KBM-7 (cell line): ENCODE measurements around the gene FANCL.
"Not testable (repeated sequence)": the region's sequence is repeated elsewhere in the genome, so short reads cannot be mapped to it uniquely, and the experiment has no call there.

Experiments
- DNase-seq: peaks from one replicate; pipeline ENCODE4 v3.0.0-alpha.2; 2015
- in situ Hi-C: fragments of 300-500 bp; cut with MboI; formaldehyde crosslinking; loops from 2 replicates; pipeline ENCODE4 v1.14.3; 2020; ENCODE audit warnings: low sequenced_read_pairs, low pct_unique_long_range_greater_than_20kb, mixed read lengths

Gene FANCL

DNA sequence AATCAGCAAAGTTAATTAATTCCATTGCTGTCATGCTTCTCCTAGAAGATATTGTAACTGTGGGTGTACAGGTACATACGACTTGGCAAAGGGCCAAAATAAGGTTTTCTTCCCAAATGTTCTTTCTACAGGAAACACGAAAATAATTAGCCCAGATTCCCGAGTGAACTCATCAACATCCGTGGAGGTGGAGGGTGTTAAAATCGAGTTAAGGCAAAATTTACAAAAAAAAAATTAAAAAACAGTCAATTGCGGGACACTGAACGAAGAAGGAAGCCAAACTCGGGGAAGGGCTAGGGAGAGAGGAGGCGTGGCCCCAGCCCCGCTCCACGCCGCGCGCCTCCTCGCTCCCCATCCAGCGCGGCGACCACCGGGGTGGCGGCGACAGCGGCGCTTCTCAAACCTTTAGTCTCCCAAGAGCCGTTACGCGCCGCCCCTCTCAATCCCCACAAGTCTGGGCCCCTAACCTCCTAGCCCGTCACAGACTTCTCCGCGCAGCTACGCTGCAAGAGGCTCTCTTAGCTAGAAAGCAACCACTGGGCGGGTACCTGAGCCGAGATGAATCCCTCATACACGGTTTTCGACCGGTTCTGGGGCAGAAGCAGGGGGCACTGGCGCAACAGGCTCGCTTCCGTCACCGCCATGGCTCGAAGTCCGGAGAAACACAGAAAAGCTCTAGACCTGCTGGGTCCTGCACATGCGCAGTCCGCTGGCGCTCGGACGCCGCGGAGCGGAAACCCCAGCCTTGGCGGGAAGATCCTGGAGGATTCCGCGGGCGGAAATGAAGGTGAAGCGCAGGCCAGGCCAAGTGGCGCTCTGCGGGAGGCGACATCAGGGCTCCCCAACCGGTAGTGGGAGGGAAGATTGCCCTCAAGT, at the start of gene FANCL:
Gene FANCL (minus strand): TSS at position 656 of the 876 bp plus-strand sequence. CDS start 12 bp downstream, at position 644.
- in situ Hi-C loops = no loop called here
- DNase-seq = peak; percentile 89

- in situ Hi-C loops = no loop called here
- no peak for DNase-seq
Observed at GRCh38 chr2:58289029-58289428, 47.9 kb upstream of the FANCL start.

DNA sequence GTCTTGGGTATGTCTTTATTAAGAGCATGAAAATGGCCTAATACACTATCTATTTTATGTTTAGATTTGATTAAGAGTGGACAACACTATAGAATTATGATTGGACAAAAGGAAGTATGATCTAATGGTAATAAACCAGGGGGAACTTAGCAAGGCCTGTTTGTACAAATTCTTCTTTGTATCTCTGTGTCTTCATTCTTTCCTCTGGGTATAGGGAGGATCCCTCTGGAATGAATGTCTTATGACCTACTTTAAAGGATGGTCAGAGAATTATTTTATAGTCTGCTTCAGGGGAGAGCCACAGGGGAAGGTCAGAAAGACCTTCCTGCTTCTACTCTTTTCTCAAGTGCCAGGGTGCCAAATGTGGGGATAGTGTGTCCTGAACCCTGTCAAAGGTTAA, 42.8 kb upstream of the FANCL start:
- in situ Hi-C loops = no loop called here
- no peak for DNase-seq

DNA sequence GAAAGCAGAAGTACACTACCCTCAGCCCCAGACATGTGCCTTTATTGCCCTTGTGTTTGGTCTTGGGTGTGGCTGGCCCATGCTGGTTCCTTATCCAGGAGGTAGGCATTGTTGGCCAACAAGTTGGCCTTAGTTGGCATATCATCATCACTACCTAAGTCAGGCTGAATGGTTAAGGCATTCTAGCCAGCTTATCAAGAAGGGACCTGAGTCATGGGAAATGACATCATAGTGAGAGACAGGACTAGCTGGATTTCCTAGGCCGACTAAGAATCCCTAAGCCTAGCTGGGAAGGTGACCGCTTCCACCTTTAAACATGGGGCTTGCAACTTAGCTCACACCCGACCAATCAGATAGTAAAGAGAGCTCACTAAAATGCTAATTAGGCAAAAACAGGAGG, 34.0 kb upstream of the FANCL start:
- in situ Hi-C loops, DNase-seq: not testable (repeated sequence)

DNA sequence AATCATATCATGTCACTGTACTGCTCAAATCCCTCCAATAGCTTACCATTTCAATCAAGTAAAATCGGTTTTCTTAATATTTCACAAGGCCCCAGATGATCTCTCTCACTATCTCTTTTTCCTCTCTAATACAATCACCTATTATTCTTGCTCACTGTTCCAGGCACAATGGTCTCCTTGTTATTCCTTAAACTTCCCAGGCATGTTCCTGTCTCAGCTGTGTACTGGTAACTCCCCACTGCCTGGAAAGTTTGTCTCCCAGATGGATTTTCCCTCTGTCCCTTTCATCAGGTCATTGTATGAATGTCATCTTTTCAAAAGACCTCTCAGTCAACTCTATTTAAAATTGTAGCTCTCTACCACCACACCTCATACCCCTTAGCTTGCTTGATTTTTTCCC, 30.7 kb upstream of the FANCL start:
- no peak for DNase-seq
- in situ Hi-C loops = no loop called here

- in situ Hi-C loops = no loop called here
- DNase-seq = no peak
Observed at GRCh38 chr2:58268685-58269084, 27.6 kb upstream of the FANCL start.

GRCh38 chr2:58266211-58266610, 25.1 kb upstream of the FANCL start:
- no peak for DNase-seq
- in situ Hi-C loops = no loop called here

GRCh38 chr2:58261209-58261608, 20.1 kb upstream of the FANCL start:
- no peak for DNase-seq
- in situ Hi-C loops = no loop called here

DNA sequence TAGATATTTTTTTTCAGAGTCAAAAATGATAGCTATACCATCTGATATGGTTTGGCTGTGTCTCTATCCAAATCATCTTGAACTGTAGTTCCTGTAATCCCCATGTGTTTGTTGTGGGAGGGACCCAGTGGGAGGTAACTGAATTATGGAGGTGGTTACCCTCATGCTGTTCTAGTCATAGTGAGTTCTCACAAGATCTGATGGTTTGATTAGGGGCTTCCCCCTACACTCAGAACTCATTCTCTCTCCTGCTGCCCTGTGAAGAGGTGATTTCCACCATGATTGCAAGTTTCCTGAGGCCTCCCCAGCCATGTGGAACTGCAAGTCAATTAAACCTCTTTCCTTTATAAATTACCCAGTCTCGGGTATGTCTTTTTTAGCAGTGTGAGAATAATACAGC, 17.3 kb upstream of the FANCL start:
- in situ Hi-C loops = not testable (repeated sequence)
- peak; percentile 10 for DNase-seq

- in situ Hi-C loops, DNase-seq: not testable (repeated sequence)
Observed at GRCh38 chr2:58251331-58252201, 10.4 kb upstream of the FANCL start.

DNA sequence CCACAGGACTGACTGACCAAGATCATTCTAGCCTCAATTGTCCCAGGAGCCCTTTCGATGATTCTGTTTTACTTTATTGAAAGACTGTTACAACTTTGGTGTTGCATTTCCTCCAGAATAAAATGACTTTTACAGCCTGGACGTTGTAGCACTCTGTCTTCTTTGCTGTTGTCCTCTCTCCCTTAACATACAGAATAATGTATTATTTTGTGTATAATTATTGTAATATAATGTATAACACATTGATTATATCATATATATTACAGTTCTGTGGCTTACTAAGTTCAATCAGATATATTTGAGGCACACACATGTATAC, 380 bp upstream of the FANCL start:
- DNase-seq = no peak
- in situ Hi-C loops = no loop called here

DNA sequence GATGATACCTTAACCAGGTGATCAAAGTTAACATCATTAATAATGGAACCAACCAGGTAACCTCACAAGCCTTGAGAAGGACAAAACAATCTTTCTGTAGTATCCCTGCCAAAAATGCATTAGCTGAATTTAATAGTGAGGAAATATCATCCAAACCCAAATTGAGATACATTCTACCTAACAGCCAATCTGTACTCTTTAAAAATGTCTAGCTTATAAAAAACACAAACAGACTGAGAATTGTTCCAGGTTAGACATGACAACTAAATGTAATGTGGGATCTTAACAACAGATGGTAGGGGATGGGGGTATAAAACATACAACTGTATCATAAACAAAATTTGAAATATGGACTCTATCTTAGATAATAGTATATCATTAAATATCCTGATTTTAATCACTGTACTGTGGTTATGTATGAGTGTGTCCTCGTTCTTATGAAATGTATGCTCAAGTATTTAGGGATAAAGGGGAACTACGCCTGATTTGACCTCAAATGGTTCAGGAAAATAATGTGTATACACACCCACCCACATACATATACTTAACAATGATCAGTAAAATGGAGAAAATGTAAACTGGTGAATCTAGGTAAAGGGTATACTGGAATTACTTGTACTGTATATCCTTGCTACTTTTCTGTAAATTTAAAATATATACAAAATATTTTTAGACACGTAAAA, 1.7 kb downstream of the FANCL start:
- in situ Hi-C loops = no loop called here
- no peak for DNase-seq

GRCh38 chr2:58237741-58238140, 3.4 kb downstream of the FANCL start:
- in situ Hi-C loops = no loop called here
- peak; percentile 35 for DNase-seq

DNA sequence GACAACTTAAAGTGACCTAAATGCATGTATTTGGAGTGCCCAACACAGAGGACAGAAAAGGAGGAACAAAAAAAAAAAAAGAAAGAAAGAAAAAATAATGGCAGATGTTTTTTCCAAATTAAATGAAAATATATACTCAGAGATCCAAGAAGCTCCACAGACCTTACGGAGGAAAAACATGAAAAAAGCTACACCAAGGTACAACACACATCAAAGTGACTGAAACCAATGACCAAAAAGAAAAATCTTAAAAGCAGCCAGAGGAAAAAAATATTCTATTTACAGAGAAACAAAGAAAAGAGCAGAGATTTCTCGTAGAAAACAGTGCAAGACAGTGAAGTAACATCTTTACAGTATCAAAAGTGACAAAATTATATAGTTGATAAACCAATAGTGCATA, 5.1 kb downstream of the FANCL start:
- DNase-seq = no peak
- in situ Hi-C loops = no loop called here

DNA sequence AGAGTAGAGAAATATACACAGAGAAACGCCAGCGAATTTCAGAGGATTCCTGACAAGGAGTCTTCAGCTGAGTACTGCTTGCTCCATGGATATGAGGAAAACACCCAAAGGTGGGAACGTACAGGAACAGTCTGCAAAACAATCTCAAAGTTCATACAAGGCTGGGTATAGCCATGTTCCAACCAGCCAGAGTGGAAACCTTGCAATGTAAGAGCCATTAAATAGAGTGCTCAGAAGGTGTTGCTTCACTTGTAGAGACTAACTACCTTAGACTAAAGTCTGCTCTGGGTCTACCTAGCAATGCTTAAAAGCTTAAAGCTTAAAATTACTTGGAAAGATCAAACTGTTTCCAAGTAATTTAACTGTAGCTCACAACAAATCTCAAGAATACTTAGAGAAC, 6.0 kb downstream of the FANCL start:
- no peak for DNase-seq
- in situ Hi-C loops = no loop called here

DNA sequence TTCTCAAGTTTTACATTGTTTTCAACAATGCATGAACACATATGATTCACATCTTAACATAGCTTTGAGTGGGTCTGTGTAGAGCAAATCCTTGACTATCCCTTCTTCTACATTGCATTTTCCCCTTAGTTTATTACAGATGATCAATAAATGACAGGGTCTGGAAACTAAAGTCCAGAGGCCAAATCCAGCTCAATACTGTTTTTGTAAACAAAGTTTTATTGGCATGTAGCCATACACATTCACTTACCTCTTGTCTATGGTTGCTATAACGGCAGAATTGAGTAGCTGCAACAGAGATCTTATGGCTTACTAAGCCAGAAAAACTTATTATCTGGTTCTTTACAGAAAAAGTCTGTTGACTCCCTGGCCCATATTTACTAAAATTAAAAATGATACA, 12.8 kb downstream of the FANCL start:
- in situ Hi-C loops = no loop called here
- DNase-seq = no peak

- in situ Hi-C loops = no loop called here
- no peak for DNase-seq
Observed at GRCh38 chr2:58227171-58227917, 13.8 kb downstream of the FANCL start.

GRCh38 chr2:58221909-58222308, 19.2 kb downstream of the FANCL start:
- DNase-seq = no peak
- in situ Hi-C loops = no loop called here

DNA sequence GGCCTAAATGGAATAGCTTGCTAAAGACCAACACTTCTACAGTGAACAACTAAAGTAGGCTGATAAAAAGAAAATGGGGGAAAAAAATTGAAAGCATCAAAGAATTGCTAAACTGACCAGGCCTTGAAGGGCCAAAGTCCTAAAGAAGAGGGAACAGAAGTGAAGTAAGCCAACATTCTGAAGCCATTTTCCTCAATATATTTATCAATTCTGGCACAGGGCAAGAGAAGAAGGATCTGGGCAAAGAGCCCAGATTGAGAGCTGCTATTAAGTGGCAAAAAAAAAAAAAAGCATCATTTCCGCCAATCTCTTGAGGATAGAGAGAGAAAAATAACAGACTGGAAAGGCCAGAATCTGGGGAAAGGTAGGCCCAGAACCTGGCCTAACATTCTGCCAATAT, 25.7 kb downstream of the FANCL start:
- no peak for DNase-seq
- in situ Hi-C loops = no loop called here
